Lower lobe of right lung (tissue), 2 donors: ENCODE measurements around the gene ANGEL1. TPM values are rescaled to one million over a fixed set of nuclear protein-coding genes. Genes with fewer than 3 reads are reported as not detected.

Source experiments
- ATAC-seq, 2 donors: fragments of 200-7000 bp; cut with Tn5 transposase; one replicate each; pipeline ENCODE4 v1.9.1; 2020 to 2022; ENCODE audit warnings: mild to moderate bottlenecking in 2 of 2, moderate library complexity in 2 of 2
- DNase-seq: peaks from one replicate; pipeline ENCODE4 v3.0.0-alpha.2; 2020
- H3K27ac ChIP-seq: fragments of 200-600 bp; one replicate; pipeline ENCODE4 v1.8.0; 2022
- H3K27me3 ChIP-seq: fragments of 200-600 bp; one replicate; pipeline ENCODE4 v1.8.0; 2022; ENCODE audit warnings: low read depth
- H3K36me3 ChIP-seq: fragments of 200-600 bp; one replicate; pipeline ENCODE4 v1.8.0; 2022; ENCODE audit warnings: mild to moderate bottlenecking
- H3K4me1 ChIP-seq: fragments of 200-600 bp; one replicate; pipeline ENCODE4 v1.8.0; 2022
- H3K4me3 ChIP-seq: fragments of 200-600 bp; one replicate; pipeline ENCODE4 v1.8.0; 2022; ENCODE audit warnings: mild to moderate bottlenecking
- H3K9me3 ChIP-seq: fragments of 200-600 bp; one replicate; pipeline ENCODE4 v1.8.0; 2022
- CTCF ChIP-seq: fragments of 200-600 bp; IDR thresholded peaks from one replicate; pipeline ENCODE4 v1.8.0; 2022; ENCODE audit warnings: antibody characterized with exemption, mild to moderate bottlenecking
- intact Hi-C: fragments of 100-400 bp; cut with DNase I; formaldehyde crosslinking; loops from one replicate; pipeline ENCODE4 v1.11.0; 2022
- total RNA-seq: library from RNA; stranded (reverse); fragmentation: NEBNext Ultra II Directional; extraction: Animal tissue kit (Norgen Biotek cat#: 25700); gene quantifications from one replicate; pipeline ENCODE4 v1.2.1, GENCODE V29; 2021
- donor health status: DM: no; HTN: yes; CAD: no; lungs with severe emphysema.

Gene ANGEL1
- total RNA-seq, 1 donor from 2014 or later = 28.9 TPM

GRCh38 chr14:76781648-76782051 is 31.0 kb downstream of the ANGEL1 start:
- no peaks in the 10 kb centered on the region for H3K9me3 ChIP-seq
- no peak for TF ChIP-seq CTCF
- H3K36me3 ChIP-seq = peaks cover 70% of the 10 kb centered on the region
- intact Hi-C loops = no loop called here
- ATAC-seq (no peak), DNase-seq (no peak)
- H3K4me3 ChIP-seq = no peak overlapping the region
- H3K27ac ChIP-seq = no peak overlapping the region
- H3K4me1 ChIP-seq = peaks cover 51% of the 10 kb centered on the region
- H3K27me3 ChIP-seq = no peaks in the 10 kb centered on the region

DNA sequence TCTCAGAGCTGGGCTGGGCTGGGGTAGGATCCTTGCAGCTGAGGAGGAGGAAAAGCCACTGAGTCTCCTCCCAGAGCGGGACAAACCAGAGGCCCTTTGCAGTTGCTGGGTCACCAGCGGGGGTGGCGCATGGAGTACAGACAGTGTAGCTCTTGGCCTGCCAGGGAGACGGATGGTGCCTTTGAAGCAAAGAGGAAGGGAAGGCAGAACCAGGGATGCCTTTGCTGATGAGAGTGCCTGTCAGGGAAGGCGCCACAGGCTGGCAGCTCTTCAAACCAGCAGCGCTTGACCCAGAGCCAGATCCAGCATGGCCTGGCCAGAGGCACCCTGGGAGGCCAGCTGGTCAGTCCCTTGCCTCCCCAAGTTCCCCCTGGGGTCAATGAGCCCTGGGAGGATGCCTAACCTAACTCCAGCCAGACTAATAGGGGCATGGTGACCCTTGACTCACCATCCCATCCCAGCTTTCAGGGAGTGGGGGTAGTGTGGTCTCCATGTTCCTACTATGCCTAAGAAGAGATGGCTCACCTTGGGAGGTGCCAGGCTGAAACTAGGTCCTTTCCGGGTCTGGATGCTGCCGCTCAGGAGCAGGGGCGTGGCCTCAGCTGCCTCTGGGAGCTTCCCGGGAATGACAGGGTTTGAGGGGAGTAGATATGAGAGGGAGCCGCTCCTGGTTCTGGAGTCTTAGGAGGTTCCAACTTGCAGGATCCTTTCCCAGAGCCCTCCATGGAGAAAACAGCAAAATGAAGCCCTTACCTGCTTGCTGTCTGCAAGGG is 31.6 kb downstream of the ANGEL1 start:
- H3K4me1 ChIP-seq = peaks cover 53% of the 10 kb centered on the region
- no peak for DNase-seq
- peaks cover 64% of the 10 kb centered on the region for H3K36me3 ChIP-seq
- no peak overlapping the region for H3K4me3 ChIP-seq
- no peaks in the 10 kb centered on the region for H3K27me3 ChIP-seq
- no peaks in the 10 kb centered on the region for H3K9me3 ChIP-seq
- no peak for TF ChIP-seq CTCF
- ATAC-seq = no peak
- H3K27ac ChIP-seq = no peak overlapping the region
- intact Hi-C loops = no loop called here

GRCh38 chr14:76780360-76780759 is 32.3 kb downstream of the ANGEL1 start:
- Histone ChIP-seq H3K9me3 (no peaks in the 10 kb centered on the region), H3K4me3 (no peak overlapping the region), H3K4me1 (peaks cover 52% of the 10 kb centered on the region), H3K27ac (no peak overlapping the region), H3K27me3 (no peaks in the 10 kb centered on the region), H3K36me3 (peaks cover 57% of the 10 kb centered on the region)
- no peak for ATAC-seq
- DNase-seq = no peak
- intact Hi-C loops = no loop called here
- no peak for TF ChIP-seq CTCF

GRCh38 chr14:76780058-76780345 is 32.7 kb downstream of the ANGEL1 start:
- Histone ChIP-seq H3K9me3 (no peaks in the 10 kb centered on the region), H3K36me3 (peaks cover 54% of the 10 kb centered on the region), H3K27me3 (no peaks in the 10 kb centered on the region), H3K27ac (no peak overlapping the region), H3K4me1 (peaks cover 49% of the 10 kb centered on the region), H3K4me3 (no peak overlapping the region)
- ATAC-seq = no peak
- no peak for TF ChIP-seq CTCF
- intact Hi-C loops = no loop called here
- DNase-seq = no peak

- DNase-seq = no peak
Observed at GRCh38 chr14:76779221-76780057, 33.2 kb downstream of the ANGEL1 start.

More at GRCh38 chr14:76779221-76780057, 33.2 kb downstream of the ANGEL1 start:
- ATAC-seq = no peak
- intact Hi-C loops = no loop called here
- Histone ChIP-seq H3K27me3 (no peaks in the 10 kb centered on the region), H3K4me3 (no peak overlapping the region), H3K9me3 (no peaks in the 10 kb centered on the region), H3K4me1 (peaks cover 44% of the 10 kb centered on the region), H3K27ac (no peak overlapping the region), H3K36me3 (peaks cover 50% of the 10 kb centered on the region)
- TF ChIP-seq CTCF = no peak
